ENCODE measurements around the gene MAP3K5. TPM values are rescaled to one million over a fixed set of nuclear protein-coding genes. Genes with fewer than 3 reads are reported as not detected.

The MAP3K5 gene
- total and polyA plus RNA-seq, 2 of the 8 experiments (the other 6 are each of a cell fraction or from before 2014, with no cell fraction given), result 0.63 to 2.6 TPM

GRCh38 chr6:136723780-136724179 lies 68.5 kb downstream of the MAP3K5 start:
- Histone ChIP-seq H3K79me1 (ENCODE audit: low read depth, low read length) (no peaks in the 10 kb centered on the region), H4K91ac (replicated peaks; ENCODE audit: insufficient read length, low read length) (no peak overlapping the region), H3K4me1 (replicated peaks in 1 of 4; ENCODE audit: control insufficient read depth in 3 of 4, insufficient read depth in 4 of 4, low read length in 3 of 4) (peaks cover 0 to 5% (median 0%) of the 10 kb centered on the region in 4 experiments; a peak in 1 of 7 replicates), H3K4ac (replicated peaks; ENCODE audit: insufficient read length, low read depth, low read length) (no peak overlapping the region), H3K23me2 (ENCODE audit: low read depth, low read length) (no peaks in the 10 kb centered on the region), H2BK20ac (ENCODE audit: low read length) (no peak overlapping the region), H4K5ac (ENCODE audit: insufficient read length, low read depth, low read length) (no peak overlapping the region), H3K27me3 (replicated peaks in 1 of 4; ENCODE audit: control insufficient read depth in 3 of 4, extremely low read depth in 1 of 4, insufficient read depth in 3 of 4, low read length in 3 of 4) (peaks cover 0 to 1% (median 0%) of the 10 kb centered on the region in 4 experiments; a peak in 1 of 7 replicates), H3K9ac (replicated peaks in 1 of 4; ENCODE audit: extremely low read depth in 1 of 4, low read depth in 3 of 4, low read length in 3 of 4) (no peak overlapping the region), H2BK5ac (ENCODE audit: low read depth, low read length) (no peak overlapping the region), H3K9me3 (ENCODE audit: insufficient read depth in 2 of 2, low read depth in 1 of 2, low read length in 1 of 2) (no peaks in the 10 kb centered on the region), H2AK5ac (ENCODE audit: low read depth, low read length) (no peak overlapping the region), H4K8ac (ENCODE audit: extremely low read depth, insufficient read depth, low read length) (no peak overlapping the region), H4K20me1 (replicated peaks in 1 of 2; ENCODE audit: control insufficient read depth in 1 of 2, insufficient read depth in 2 of 2, low read length in 2 of 2) (no peaks in the 10 kb centered on the region), H3K18ac (ENCODE audit: extremely low read depth, low read length) (no peak overlapping the region), H2BK120ac (replicated peaks; ENCODE audit: low read depth, low read length) (no peak overlapping the region), H3K56ac (replicated peaks; ENCODE audit: insufficient read length, low read depth, low read length) (no peak overlapping the region), H3K14ac (ENCODE audit: insufficient read length) (no peak overlapping the region), H3K23ac (ENCODE audit: insufficient read length) (no peak overlapping the region), H3K79me2 (ENCODE audit: control insufficient read depth in 1 of 2, insufficient read depth in 2 of 2, low read length in 2 of 2) (no peaks in the 10 kb centered on the region), H3K4me3 (ENCODE audit: extremely low read depth in 1 of 4, insufficient read depth in 2 of 4, low read depth in 3 of 4, low read length in 4 of 4) (no peak overlapping the region), H3K27ac (ENCODE audit: low read depth, low read length) (no peak overlapping the region), H3K4me2 (ENCODE audit: insufficient read depth in 1 of 2, low read depth in 2 of 2, low read length in 2 of 2) (no peak overlapping the region), H3K36me3 (ENCODE audit: control insufficient read depth in 2 of 4, insufficient read depth in 4 of 4, low read length in 3 of 4) (no peaks in the 10 kb centered on the region), H2BK15ac (ENCODE audit: low read length) (no peak overlapping the region), H2AFZ (ENCODE audit: low read length) (no peak overlapping the region), H2BK12ac (ENCODE audit: low read depth, low read length) (no peak overlapping the region)
- FAIRE-seq (no peak), DNase-seq (ENCODE audit: low read depth in 1 of 2, low spot score in 2 of 2) (no peak)
- TF ChIP-seq SP2 (IDR thresholded peaks at IDR 0.05; ENCODE audit: low read length) (no peak), POLR2A (IDR thresholded peaks at IDR 0.05; ENCODE audit: control extremely low read depth in 1 of 2, low read depth in 2 of 2, low read length in 2 of 2) (no peak), CEBPB (IDR thresholded peaks at IDR 0.05; ENCODE audit: low read depth, low read length) (no peak), CBX8 (IDR thresholded peaks at IDR 0.05; ENCODE audit: borderline replicate concordance, low read depth, low read length) (no peak), E2F6 (IDR thresholded peaks at IDR 0.05) (no peak), SP4 (IDR thresholded peaks at IDR 0.05; ENCODE audit: low read length) (no peak), NRF1 (IDR thresholded peaks at IDR 0.05; ENCODE audit: low read depth, low read length) (no peak), TCF12 (IDR thresholded peaks at IDR 0.05; ENCODE audit: low read depth, low read length) (no peak), BACH1 (IDR thresholded peaks at IDR 0.05; ENCODE audit: low read length) (no peak), POU5F1 (IDR thresholded peaks at IDR 0.05; ENCODE audit: low read depth, low read length) (no peak)
- ChIA-PET POLR2A (ENCODE audit: partially characterized antibody) (no interaction called here), CTCF (ENCODE audit: partially characterized antibody) (interaction anchor here (0.6 to 0.9 kb wide), 3 partner anchors 45 to 79 kb away, joined by 3 to 4 read pairs (median 3); partner anchors contain the start of gene MAP3K5)
- 85% methylated on average over 1 of the region's 1 CpG; no CpG with 5 or more reads in 1 of the 2 experiments for WGBS, 2 experiments (ENCODE audit: extremely low coverage in 1 of 2, insufficient coverage in 1 of 2, insufficient read length in 1 of 2, insufficient replicate concordance in 2 of 2, low coverage in 1 of 2, low lambda C conversion rate in 2 of 2, missing lambda C conversion rate in 1 of 2)

All from H1 (cell line).